Retinal pigment epithelial cell (primary cell): ENCODE results near the gene PSAT1.

Source experiments
- DNase-seq: peaks from one replicate; pipeline ENCODE4 v3.0.0-alpha.2; 2010; ENCODE audit warnings: low read depth
- H3K4me3 ChIP-seq: 2 replicates; pipeline ENCODE4 v1.5.1; 2011; ENCODE audit warnings: mild to moderate bottlenecking, low read length, control low read depth, moderate library complexity
- TF ChIP-seq, protein P1 (sequence below): conservative IDR thresholded peaks from 2 replicates; pipeline ENCODE4 v1.5.1; 2011; ENCODE audit warnings: low read depth, low read length, control low read depth, inconsistent platforms

Gene PSAT1

DNA sequence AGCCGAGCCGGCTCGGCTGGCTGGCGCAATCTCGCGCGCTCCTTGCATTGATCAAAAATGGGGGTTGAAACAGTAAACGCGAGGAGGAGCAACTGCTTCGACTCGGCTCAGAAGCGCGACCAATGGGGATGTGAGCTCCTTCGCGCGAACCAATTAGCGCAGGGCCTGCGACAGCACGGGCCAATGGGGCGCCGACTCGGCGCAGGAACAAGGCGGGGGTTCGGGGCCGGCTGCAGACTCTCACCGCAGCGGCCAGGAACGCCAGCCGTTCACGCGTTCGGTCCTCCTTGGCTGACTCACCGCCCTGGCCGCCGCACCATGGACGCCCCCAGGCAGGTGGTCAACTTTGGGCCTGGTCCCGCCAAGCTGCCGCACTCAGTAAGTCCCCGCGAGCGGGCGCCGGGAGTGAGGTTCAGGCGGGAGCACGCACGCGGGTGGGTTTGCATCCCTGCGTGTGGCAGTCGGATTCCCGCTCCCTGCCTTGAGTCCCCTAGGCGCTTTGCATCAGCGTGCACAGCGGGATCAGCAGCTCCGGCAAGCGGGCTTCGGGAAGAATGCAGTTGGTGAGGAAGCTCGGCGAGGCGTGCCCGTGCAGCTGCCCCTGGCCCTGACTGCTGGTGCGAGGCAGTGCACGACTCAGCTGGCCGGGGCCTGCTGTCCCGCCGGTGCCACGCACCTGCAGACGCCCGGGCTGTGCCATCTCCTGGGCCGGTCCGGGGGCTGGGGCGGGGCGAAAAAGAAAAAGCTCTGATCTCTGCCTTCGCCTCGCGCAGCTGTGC is at the start of gene PSAT1:
Gene PSAT1, plus strand, starts transcription at position 233 of the 779 bp plus-strand sequence. Its CDS starts 86 bp downstream, at position 319.
- H3K4me3 ChIP-seq, result peak within 1 kb of the TSS; percentile 84
- peak; percentile 91 for DNase-seq
- TF ChIP-seq, protein P1, sequence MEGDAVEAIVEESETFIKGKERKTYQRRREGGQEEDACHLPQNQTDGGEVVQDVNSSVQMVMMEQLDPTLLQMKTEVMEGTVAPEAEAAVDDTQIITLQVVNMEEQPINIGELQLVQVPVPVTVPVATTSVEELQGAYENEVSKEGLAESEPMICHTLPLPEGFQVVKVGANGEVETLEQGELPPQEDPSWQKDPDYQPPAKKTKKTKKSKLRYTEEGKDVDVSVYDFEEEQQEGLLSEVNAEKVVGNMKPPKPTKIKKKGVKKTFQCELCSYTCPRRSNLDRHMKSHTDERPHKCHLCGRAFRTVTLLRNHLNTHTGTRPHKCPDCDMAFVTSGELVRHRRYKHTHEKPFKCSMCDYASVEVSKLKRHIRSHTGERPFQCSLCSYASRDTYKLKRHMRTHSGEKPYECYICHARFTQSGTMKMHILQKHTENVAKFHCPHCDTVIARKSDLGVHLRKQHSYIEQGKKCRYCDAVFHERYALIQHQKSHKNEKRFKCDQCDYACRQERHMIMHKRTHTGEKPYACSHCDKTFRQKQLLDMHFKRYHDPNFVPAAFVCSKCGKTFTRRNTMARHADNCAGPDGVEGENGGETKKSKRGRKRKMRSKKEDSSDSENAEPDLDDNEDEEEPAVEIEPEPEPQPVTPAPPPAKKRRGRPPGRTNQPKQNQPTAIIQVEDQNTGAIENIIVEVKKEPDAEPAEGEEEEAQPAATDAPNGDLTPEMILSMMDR, result no peak

GRCh38 chr9:78248635-78249034 is 48.3 kb upstream of the PSAT1 start:
- TF ChIP-seq, protein P1, result no peak
- no peak overlapping the region for H3K4me3 ChIP-seq
- no peak for DNase-seq

GRCh38 chr9:78249542-78249941 is 47.4 kb upstream of the PSAT1 start:
- no peak for DNase-seq
- TF ChIP-seq, protein P1, result no peak
- H3K4me3 ChIP-seq, result no peak overlapping the region

DNA sequence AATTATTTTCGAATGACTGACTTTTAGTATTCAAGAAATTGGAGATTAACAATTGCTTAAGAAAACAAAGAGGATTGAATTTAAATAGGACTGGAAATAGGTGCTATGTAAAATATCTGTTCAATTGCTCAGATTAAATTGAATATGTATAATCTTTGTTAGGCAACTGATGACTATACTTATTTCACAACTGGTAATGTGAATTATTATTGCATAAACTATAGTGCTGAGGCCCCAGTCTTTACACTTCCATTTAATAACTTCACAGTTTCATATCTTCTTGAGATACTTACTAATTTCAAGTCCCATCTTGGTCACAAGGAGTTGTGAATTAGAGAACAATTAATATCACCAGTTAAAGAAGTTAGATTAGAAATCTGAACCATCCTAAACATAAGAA is 44.3 kb upstream of the PSAT1 start:
- no peak for DNase-seq
- H3K4me3 ChIP-seq, result no peak overlapping the region
- TF ChIP-seq, protein P1, result no peak

DNA sequence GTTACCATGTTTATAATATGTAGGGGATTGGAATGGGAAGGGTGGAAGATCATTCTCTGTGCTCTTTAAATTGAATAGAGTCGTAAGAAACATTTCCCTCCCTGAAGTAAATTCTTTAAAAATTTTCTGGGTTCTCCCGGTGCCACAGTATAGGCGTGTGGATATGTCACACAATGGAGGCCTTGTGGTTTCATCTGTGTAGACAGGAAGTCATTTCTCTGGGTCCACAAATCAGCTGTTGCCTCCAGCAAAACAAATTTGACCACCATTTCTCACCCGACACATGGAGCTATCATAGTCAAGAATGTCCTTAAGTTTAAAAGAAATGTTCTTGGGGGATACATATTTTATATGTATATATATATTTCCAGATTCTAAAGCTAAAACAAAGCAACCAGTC is 43.6 kb upstream of the PSAT1 start:
- TF ChIP-seq, protein P1, result no peak
- no peak overlapping the region for H3K4me3 ChIP-seq
- DNase-seq, result no peak

DNA sequence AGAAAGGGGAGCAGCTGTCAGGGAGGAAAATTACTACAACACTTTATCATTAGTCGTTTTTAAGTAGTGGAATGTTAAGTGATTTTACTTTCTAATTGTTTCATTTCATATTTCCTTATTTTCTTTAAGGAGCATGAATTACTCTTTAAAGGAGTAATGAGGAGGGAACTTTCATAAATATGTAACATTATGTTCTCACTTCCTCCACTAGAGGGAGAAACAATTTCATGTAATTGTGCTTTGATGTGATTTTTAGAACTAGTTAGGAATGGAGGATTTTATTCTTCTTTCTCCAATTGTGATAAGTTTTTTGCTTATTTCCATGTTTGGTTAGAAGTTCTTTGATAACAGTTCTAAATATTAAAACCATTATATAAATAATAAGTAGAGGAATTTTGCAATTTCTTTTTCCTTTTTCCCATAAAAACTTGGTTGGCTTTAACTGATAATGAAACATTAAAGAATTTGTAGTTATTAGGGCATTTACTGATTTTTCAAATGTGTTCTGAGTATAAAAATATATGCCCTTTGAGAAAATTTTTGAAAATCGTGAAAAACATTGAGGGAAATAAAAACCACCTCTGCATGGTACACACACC is 35.4 kb upstream of the PSAT1 start:
- DNase-seq, result no peak
- H3K4me3 ChIP-seq, result no peak overlapping the region
- TF ChIP-seq, protein P1, result peak; percentile 53

- TF ChIP-seq, protein P1, result no peak
- H3K4me3 ChIP-seq, result no peak overlapping the region
- no peak for DNase-seq
These were observed 34.3 kb upstream of the PSAT1 start for GRCh38 chr9:78262655-78263054.
